ENCODE data around the gene RIOX2.

RIOX2 gene

DNA sequence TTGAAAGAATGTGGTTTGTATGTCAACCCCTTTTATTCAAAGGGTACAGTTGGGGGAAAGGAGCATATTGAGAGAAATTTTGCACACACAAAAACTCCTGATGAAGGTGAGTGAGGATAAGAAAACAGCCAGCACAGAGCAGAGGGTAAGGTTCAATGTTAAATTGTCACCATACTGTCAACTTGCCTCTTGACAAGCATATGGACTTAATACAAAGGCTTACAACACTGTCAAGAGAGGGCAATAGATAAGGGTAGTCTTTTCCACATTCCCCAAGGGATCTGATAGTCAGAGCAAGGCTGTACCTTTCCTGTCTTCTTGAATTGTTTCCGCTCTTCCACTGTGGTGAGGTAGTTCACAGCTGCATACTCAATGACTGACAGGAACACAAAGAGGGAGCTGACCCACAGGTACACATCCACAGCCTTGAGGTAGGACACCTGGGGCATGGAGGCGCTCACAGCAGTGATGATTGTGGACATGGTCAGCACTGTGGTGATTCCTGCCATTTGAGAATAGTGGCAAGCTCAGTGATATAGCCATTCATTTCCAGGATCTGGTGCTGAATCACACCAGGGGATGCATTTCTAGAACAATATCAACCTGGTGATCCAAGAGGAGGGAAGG is 20.4 kb upstream of the RIOX2 start:
- H3K4me3 ChIP-seq (ENCODE audit: low read length), result no peak overlapping the region
- DNase-seq (ENCODE audit: low read depth, low spot score), result no peak

DNA sequence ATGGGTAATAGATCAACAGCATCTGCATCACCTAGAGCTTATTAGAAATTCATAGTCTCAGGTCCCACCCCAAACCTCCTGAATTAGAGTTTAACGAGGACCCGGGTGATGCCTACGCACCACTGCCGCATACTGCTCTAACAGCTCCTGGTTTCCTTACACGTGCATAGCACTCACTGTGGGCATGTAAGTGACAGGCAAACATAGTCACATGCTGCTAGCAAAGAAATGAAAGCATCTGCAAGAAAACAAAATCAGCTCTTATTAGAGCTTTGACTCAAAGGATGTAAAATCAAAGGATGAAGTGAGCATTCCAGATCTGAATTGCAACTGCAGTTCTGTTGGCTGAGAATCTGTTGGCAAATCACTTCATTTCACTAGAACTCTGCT is 19.1 kb upstream of the RIOX2 start:
- no peak overlapping the region for H3K4me3 ChIP-seq (ENCODE audit: low read length)
- no peak for DNase-seq (ENCODE audit: low read depth, low spot score)

DNA sequence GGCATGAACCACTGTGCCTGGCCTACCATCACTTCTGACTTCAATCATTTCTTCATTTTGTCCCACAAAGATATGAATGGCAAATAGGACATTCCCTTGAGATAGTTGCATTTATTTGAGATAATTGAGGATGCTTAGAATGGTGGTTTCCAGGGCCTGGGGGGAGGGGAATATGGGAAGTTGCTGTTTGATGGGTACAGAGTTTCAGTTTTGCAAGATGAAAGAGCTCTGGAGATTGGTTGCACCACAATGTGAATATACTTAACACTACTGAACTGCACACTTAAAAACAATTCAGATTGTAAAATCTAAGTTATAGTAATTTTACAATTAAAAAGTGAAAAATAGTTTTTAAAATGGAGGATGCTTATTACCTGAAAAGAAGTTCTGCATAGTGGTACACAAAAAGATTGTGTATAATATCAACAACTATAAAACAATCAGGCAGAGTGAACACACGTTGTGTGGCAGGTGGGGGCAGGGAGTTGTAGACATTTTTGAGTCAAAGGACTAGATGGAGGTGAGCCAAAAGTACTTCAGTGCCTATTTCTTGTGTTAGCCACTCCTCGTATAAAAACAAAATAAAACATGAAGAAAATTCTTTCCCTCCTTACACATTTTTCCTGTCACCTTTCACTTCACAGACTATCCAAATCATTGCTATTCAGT is 18.5 kb upstream of the RIOX2 start:
- H3K4me3 ChIP-seq (ENCODE audit: low read length), result no peak overlapping the region
- DNase-seq (ENCODE audit: low read depth, low spot score), result no peak

DNA sequence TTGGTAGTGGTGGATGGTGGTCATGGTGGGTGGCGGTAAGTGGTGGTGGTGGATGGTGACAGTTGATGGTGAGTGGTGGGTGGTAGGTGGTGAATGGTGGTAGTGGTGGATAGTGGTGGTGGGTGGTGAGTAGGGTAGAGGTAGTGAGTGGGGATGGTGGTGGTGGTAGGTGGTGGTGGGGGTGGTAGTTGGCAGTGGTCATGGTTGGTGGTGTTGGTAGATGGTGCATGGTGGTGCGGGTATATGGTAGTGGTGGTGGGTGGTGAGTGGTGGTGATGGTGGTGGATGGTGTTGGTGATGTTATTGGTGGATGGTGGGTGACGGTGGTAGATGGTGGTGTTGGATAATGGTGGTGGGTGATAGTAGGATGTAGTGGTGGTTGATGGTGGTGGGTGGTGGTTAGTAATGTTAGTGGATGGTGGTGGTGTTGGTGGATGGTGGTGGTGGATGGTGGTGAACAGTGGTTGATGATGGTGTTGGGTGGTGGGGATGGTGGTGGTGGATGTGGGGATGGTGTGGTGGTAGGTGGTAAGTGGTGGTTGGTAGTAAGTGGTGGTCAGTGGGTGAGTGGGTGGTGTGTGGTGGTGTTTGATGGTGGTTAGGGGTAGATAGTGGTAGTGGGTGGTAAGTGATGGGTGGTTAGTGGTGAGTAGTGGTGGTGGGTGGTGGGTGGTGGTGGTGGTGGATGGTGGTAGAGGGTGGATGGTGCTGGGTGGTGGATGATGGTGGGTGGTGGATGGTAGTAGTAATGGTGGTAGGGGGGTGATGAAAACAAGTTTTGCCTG is 16.7 kb upstream of the RIOX2 start:
- H3K4me3 ChIP-seq (ENCODE audit: low read length), result no peak overlapping the region
- DNase-seq (ENCODE audit: low read depth, low spot score), result no peak

DNA sequence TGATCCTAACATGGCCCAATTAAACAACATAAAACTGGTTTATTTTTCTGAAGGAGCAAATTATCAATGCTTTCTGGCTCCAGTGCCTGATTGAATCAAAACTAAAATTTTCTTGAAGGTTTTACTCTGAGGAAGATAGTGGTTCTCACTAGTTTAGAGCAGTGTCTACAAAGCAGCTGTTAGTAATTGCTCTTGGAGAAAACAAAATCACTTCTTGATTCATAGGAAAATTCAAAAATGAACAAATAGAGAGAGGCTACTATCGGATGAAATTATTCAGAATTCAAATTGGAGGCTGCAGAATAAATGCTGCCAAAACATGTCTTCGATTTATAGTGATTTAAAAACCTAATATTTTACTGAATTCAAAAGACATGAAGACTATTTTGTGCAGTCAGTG is 15.1 kb upstream of the RIOX2 start:
- DNase-seq (ENCODE audit: low read depth, low spot score), result no peak
- no peak overlapping the region for H3K4me3 ChIP-seq (ENCODE audit: low read length)

DNA sequence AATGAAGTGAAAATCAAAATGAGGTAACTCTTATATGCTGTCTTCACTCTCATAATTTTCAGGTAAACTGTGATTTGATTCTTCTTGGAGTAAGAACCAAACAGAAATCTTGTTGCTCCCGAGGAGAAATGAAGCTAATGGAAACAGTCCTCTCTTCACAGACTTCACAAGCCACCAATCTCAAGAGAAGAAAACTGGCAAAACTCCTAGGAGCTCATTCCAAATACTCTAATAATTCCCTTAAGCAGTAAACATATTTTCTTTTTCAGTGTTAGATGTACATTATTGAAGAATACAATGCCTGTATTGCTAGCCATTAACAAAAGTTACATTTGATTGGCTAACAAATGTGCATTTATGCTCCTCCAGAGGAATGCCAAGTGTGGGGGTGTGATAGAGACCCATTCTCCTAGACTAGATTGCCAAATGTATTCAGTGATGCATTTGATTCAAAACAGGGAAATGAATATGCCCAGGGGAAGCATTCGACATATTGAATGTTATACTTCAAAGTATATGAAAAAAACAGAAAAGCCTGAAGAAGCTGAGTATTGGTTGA is 11.8 kb upstream of the RIOX2 start:
- H3K4me3 ChIP-seq (ENCODE audit: low read length), result no peak overlapping the region
- no peak for DNase-seq (ENCODE audit: low read depth, low spot score)

DNA sequence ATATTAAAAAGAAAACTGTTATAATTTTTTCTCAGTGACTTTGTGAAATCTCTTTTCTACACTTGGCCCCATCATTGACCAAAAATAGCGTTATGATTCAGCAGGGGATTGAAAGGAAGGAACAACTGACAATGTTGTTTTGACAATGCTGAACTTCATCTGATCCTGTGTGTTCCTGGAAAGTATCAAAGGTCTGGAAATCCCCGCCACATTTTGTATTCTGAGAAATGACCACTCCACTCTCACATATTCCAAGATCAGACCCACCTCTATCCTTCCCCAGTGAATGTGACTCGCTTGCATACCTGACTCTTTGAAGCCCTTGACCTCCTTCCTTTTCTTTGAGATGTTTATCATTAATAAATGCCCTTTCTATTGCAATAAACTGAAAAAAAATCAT is 9.7 kb upstream of the RIOX2 start:
- no peak for DNase-seq (ENCODE audit: low read depth, low spot score)

DNA sequence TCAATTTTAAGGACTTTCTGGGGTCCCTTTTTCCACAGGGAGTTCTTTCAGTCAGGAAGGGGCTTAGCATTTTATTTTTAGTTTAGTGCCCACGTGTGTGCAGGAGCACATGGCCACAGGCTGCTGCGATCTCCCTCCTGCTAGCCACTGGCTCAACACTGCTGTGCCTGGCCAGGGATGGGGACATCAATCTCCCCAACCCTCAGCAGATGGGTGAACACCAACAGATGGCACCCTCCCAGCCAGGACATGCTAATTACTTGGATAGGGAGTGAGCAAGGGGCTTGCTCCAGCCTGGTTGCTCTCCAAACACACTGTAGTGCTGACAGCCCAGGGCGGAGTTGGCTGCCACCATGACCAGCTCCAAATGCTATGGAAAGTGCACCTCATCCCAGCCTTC is 7.4 kb upstream of the RIOX2 start:
- no peak overlapping the region for H3K4me3 ChIP-seq (ENCODE audit: low read length)
- DNase-seq (ENCODE audit: low read depth, low spot score), result no peak

More for the DNA sequence above, 9.7 kb upstream of the RIOX2 start:
- H3K4me3 ChIP-seq (ENCODE audit: low read length), result no peak overlapping the region

DNA sequence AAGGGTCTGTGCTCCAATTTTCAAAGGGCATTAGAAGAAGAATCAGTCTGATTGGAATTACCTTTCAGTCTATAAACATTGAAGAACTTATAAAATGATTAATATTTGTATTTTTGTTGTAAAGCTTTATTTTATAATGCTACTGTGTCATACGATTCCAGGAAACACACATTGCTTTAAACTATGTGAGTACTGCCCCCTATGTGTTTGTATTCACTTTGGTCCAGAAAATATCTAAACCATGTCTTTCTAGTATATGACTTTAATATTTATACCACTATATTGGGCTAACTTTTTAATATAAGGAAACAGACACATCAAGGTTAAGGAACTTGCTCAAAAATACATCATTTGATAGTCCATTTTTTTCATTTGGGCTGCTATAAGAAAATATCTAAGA is 3.2 kb upstream of the RIOX2 start:
- no peak overlapping the region for H3K4me3 ChIP-seq (ENCODE audit: low read length)
- DNase-seq (ENCODE audit: low read depth, low spot score), result no peak

DNA sequence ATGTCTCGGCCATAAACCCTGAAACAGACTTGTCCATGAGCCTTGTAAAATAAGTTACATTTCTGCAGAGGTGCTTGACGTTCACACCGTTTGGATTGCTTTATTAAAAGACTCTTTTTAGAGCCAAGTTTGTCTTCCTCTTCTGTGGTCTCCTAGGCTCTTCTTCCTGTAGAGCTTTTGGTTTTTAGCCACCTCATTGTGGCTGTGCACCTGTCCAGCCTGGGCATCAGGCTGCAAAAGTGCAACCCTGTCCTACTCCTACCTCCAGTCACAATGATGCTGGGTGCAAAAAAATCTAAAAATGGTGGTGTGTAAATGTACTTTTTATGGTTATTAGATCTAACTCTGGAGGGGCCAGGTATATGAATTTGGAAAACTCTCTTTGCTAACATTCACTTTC is 2.8 kb upstream of the RIOX2 start:
- DNase-seq (ENCODE audit: low read depth, low spot score), result no peak
- no peak overlapping the region for H3K4me3 ChIP-seq (ENCODE audit: low read length)

DNA sequence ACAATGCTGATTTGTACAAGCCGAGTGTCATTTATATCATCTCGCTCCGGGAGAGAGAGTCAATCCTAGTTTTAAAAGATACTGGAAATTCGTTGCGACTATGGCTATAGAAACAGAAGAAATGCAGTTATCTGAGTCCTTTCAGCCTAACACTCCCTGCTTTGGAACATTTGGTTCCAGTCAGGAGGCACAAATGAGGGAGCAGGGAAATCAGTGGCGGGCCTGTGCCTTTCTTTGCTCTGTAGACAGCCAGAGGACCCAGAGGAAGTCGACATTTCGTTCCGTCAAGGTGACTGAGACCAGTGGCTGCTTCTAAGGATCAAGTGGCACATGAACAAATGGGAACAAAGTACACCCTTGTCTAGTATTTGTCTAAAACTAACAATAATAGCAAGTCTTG is 745 bp upstream of the RIOX2 start:
- peak overlapping the region; percentile 67 for H3K4me3 ChIP-seq (ENCODE audit: low read length)
- no peak for DNase-seq (ENCODE audit: low read depth, low spot score)

DNA sequence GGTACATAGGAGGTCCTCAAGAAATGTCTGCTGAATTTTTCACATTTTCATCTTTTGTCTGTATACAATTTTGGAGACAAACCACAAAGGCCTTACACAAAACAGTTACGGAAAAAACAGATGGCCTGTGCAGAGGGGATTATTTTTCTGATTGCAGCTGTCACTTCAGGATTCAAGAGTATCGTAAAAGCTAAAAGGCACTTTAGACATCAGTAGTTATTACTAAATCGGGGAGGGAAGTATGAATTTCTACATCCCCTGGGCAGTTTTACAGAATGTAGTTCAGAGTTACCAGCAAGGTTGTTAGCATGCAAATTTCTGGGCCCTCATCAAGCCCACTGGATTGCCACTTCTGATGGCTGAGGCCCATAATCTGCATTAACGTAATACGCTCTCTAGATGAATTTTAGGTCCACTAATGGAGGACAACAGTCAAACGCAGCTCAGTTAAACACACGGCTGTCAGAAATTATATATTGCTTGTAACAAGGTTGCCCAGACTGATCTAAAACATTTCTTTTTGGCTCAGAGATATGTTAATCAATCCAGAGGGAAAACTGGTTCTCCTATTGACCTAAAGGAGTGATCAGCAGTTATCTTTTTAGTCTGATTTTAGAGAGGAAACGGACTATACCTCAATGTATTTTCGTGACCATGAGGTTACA is 1.1 kb downstream of the RIOX2 start:
- peak overlapping the region; percentile 67 for H3K4me3 ChIP-seq (ENCODE audit: low read length)
- no peak for DNase-seq (ENCODE audit: low read depth, low spot score)

DNA sequence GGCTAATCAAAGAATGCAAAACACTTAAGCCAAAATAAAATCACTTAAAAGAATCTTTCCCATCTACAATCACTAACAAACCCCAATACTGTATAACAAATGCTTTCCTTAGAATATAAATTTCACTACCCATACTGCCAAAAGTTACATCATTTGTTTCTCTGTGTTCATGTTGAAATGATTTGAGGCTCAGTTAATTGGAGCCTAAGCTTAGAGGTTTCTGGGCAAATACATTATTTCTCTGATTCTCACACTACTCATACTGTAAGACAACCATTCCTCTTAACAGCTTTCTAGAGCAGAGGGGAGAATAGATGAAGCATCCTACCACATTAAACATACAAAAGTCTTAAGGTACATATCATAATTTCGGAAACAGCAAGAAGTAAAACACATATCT is 2.1 kb downstream of the RIOX2 start:
- no peak for DNase-seq (ENCODE audit: low read depth, low spot score)
- no peak overlapping the region for H3K4me3 ChIP-seq (ENCODE audit: low read length)

DNA sequence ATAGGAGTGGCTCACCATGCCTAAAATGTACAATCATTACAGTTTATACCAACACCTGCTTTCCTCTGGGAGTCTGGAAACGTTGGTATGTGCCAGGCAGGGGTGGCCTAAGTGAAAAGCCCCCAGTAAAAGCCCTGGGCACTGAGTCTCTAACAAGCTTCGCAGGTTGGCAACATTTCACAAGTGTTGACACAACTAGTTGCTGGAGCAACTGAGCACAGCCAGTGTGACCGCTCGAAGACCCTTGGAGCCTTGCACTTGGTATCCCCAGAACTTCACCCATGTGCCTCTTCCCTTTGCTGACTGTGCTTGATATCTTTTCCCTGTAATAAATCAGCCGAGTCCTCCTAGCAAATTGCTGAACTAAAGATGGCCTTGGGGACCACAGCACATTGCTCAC is 2.7 kb downstream of the RIOX2 start:
- no peak overlapping the region for H3K4me3 ChIP-seq (ENCODE audit: low read length)
- no peak for DNase-seq (ENCODE audit: low read depth, low spot score)

DNA sequence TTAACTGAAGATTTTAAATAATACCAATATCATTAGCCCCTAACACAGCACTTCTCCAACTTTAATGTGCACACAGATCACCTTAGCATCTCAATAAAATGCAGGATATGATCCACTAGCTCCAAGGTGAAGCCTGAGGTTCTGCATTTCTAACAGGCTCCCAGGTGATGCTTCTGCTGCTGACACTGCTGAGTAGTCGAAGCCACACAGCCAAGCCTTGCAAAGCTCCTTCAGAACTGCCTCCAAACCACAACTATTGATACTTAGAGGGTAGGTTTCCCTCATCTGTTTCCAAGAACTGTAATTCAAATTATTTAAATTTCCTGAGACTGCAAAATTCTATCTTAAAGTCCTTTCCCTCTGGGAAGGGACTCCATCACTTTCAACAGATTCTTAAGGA is 3.9 kb downstream of the RIOX2 start:
- no peak overlapping the region for H3K4me3 ChIP-seq (ENCODE audit: low read length)
- DNase-seq (ENCODE audit: low read depth, low spot score), result peak; percentile 15

DNA sequence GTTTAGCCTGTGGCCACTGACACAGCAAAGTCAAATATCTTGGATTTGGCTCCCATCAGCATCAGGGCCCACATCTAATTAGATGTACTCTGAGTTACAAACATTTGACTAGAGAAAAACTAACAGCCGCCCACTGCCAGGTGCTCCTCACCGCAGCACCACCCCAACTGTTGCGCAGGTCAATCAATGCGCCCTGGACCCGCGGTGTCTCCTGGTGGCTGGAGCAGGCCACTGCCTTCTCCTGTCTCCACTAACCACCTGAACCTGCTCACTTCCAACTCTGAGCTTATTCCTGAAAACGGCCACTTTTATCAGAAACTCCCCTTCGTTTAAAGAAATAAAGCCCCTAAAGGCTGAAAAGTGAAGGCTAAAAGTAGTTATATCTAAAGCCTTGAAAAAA is 4.3 kb downstream of the RIOX2 start:
- H3K4me3 ChIP-seq (ENCODE audit: low read length), result no peak overlapping the region
- DNase-seq (ENCODE audit: low read depth, low spot score), result no peak

DNA sequence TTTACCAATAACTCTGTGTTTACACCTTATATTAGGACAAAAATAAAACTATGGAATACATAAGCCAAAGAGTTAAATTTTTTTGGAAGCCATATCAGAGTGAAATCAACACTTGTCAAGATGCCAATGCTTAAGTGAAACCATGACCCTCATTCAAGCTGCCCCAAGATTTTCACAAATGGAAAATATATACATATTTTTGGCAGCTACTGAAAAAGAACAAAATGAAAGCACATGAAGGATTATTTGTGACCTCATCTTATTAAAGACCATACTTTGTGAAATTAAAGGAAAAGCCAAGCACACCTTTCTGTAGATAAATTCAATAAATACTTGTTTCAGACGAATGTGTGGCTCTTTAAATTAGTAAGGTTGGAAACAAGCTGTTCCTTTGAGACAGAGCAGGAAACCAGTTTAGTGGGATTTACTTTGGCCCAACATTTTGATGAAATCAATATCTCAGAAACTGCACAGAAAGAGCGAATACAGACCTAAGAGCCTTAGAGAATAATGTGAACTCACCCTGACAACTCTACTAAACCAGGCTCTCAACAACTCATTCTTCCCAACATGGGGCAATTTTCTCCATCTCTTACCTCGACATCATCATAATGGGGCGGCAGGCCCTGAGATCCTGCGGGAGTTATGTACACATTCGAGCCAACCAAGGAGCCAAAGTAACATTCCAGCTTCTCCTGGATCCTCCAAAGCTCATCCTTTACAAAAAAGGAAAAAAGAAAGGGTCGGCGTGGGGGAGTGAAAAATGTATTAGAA is 11.1 kb downstream of the RIOX2 start:
- H3K4me3 ChIP-seq (ENCODE audit: low read length), result no peak overlapping the region
- no peak for DNase-seq (ENCODE audit: low read depth, low spot score)

DNA sequence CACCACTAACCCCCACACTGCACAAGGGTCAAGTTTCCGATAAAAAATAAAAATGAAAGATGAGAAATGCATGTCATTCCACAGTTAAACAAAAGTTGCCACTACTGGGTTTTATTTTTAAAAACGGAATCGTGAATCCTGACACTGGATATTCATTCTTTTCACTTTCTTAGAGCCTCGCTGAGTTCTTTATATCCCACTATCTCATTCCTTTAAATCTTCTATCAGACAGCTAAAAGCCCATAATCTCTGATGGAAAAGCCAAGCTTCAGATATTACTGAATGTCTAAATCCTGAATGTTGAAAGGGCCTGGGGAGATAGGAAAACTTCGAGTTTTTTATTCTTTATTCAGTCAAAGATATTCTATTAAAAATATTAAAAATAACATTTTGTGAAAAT is 11.7 kb downstream of the RIOX2 start:
- no peak overlapping the region for H3K4me3 ChIP-seq (ENCODE audit: low read length)
- DNase-seq (ENCODE audit: low read depth, low spot score), result no peak

DNA sequence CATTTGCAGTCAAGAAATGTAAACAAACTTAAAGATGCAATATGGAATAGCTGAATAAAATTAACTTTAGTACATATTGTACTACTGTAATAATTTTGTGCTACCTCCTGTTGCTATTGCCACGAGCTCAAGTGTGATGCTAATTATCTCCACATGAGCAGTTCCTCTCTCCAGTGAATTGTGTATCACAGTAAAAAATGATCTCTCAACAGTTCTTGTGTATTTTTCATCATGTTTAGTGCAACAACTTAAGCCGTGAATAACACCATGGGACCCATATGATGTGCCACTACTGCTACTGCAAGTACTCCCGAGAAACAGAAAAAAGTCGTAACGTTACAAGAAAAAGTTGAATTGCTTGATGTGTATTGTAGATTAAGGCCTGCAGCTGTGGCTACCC is 12.4 kb downstream of the RIOX2 start:
- H3K4me3 ChIP-seq (ENCODE audit: low read length), result no peak overlapping the region

More for the DNA sequence above, 12.4 kb downstream of the RIOX2 start:
- no peak for DNase-seq (ENCODE audit: low read depth, low spot score)

Measured in Jurkat, Clone E6-1 (cell line).